D341Med (cell line): ENCODE results near the gene CSNK2B.

Experiments
- DNase-seq: peaks from one replicate; pipeline ENCODE4 v3.0.0; 2012; ENCODE audit warnings: low spot score

Gene CSNK2B

GRCh38 chr6:31636698-31637596 lies 28.9 kb upstream of the CSNK2B start:
- no peak for DNase-seq

- no peak for DNase-seq
These were observed 26.8 kb upstream of the CSNK2B start for GRCh38 chr6:31639043-31639442.

- no peak for DNase-seq
These were observed 26.4 kb upstream of the CSNK2B start for GRCh38 chr6:31639449-31639861.

GRCh38 chr6:31640612-31641011 lies 25.3 kb upstream of the CSNK2B start:
- no peak for DNase-seq

- DNase-seq, result no peak
These were observed 24.5 kb upstream of the CSNK2B start for GRCh38 chr6:31641370-31641769.

GRCh38 chr6:31642798-31643570 lies 22.9 kb upstream of the CSNK2B start:
- DNase-seq, result no peak

- no peak for DNase-seq
These were observed 21.9 kb upstream of the CSNK2B start for GRCh38 chr6:31643818-31644454.

GRCh38 chr6:31645325-31645724 lies 20.6 kb upstream of the CSNK2B start:
- DNase-seq, result no peak

GRCh38 chr6:31651602-31652191 lies 14.2 kb upstream of the CSNK2B start:
- DNase-seq, result peak; percentile 78

- peak; percentile 88 for DNase-seq
These were observed 12.8 kb upstream of the CSNK2B start for GRCh38 chr6:31652925-31653724.

GRCh38 chr6:31654574-31655348 lies 11.1 kb upstream of the CSNK2B start:
- no peak for DNase-seq

GRCh38 chr6:31655349-31656237 lies 10.3 kb upstream of the CSNK2B start, which contains the start of gene APOM:
Gene APOM, plus strand, starts transcription at chr6:31655894. Its CDS starts 73 bp downstream, at chr6:31655967.
- no peak for DNase-seq

GRCh38 chr6:31657406-31658157 lies 8.3 kb upstream of the CSNK2B start:
- DNase-seq, result no peak

- no peak for DNase-seq
These were observed 7.7 kb upstream of the CSNK2B start for GRCh38 chr6:31658158-31658688.

- no peak for DNase-seq
These were observed 6.8 kb upstream of the CSNK2B start for GRCh38 chr6:31658983-31659648.

- no peak for DNase-seq
These were observed 6.1 kb upstream of the CSNK2B start for GRCh38 chr6:31659649-31660380.
